HEK293 (cell line): ENCODE data around the gene NOC2L.

Experiments used
- CTCF ChIP-seq: fragments of 450-650 bp; formaldehyde crosslinking; IDR thresholded peaks from 2 replicates; pipeline ENCODE4 v1.5.1; 2016; ENCODE audit warnings: missing biosample characterization, missing genetic modification characterization
- ELK4 ChIP-seq: IDR thresholded peaks from 2 replicates; pipeline ENCODE4 v1.6.1; 2011; ENCODE audit warnings: mild to moderate bottlenecking, low read depth, low read length, borderline replicate concordance
- HIC1 ChIP-seq: fragments of 450-650 bp; formaldehyde crosslinking; IDR thresholded peaks from 2 replicates; pipeline ENCODE4 v1.5.1; 2016; ENCODE audit warnings: missing biosample characterization, missing genetic modification characterization
- HOXC10 ChIP-seq: sonication (generic); formaldehyde crosslinking; IDR thresholded peaks from 2 replicates; pipeline ENCODE4 v1.8.1; 2023; ENCODE audit warnings: mild to moderate bottlenecking, missing genetic modification reagents
- INSM2 ChIP-seq: fragments of 450-650 bp; formaldehyde crosslinking; IDR thresholded peaks from 2 replicates; pipeline ENCODE4 v1.5.1; 2016; ENCODE audit warnings: missing biosample characterization, missing genetic modification characterization
- PRDM4 ChIP-seq: fragments of 450-650 bp; formaldehyde crosslinking; IDR thresholded peaks from 2 replicates; pipeline ENCODE4 v1.5.1; 2017; ENCODE audit warnings: missing biosample characterization, missing genetic modification characterization
- SCRT2 ChIP-seq: fragments of 450-650 bp; formaldehyde crosslinking; IDR thresholded peaks from 2 replicates; pipeline ENCODE4 v1.5.1; 2016; ENCODE audit warnings: missing biosample characterization, missing genetic modification characterization
- SP7 ChIP-seq: fragments of 450-650 bp; formaldehyde crosslinking; IDR thresholded peaks from 2 replicates; pipeline ENCODE4 v1.5.1; 2016; ENCODE audit warnings: missing biosample characterization, missing genetic modification characterization
- YY1 ChIP-seq: fragments of 450-650 bp; formaldehyde crosslinking; IDR thresholded peaks from 2 replicates; pipeline ENCODE4 v1.5.1; 2018; ENCODE audit warnings: missing biosample characterization, missing genetic modification characterization
- ZBTB1 ChIP-seq: fragments of 450-650 bp; formaldehyde crosslinking; IDR thresholded peaks from 2 replicates; pipeline ENCODE4 v1.5.1; 2016; ENCODE audit warnings: missing biosample characterization, missing genetic modification characterization
- ZBTB20 ChIP-seq: fragments of 450-650 bp; formaldehyde crosslinking; IDR thresholded peaks from 2 replicates; pipeline ENCODE4 v1.5.1; 2016; ENCODE audit warnings: missing biosample characterization, missing genetic modification characterization
- ZFP69B ChIP-seq: fragments of 450-650 bp; formaldehyde crosslinking; IDR thresholded peaks from 2 replicates; pipeline ENCODE4 v1.5.1; 2016; ENCODE audit warnings: missing biosample characterization, missing genetic modification characterization
- ZNF133 ChIP-seq: fragments of 450-650 bp; formaldehyde crosslinking; IDR thresholded peaks from 2 replicates; pipeline ENCODE4 v1.5.1; 2016; ENCODE audit warnings: missing biosample characterization, missing genetic modification characterization
- ZNF140 ChIP-seq: fragments of 450-650 bp; formaldehyde crosslinking; IDR thresholded peaks from 2 replicates; pipeline ENCODE4 v1.5.1; 2016; ENCODE audit warnings: missing biosample characterization, missing genetic modification characterization
- ZNF214 ChIP-seq: fragments of 450-650 bp; formaldehyde crosslinking; IDR thresholded peaks from 2 replicates; pipeline ENCODE4 v1.5.1; 2017; ENCODE audit warnings: missing biosample characterization, mild to moderate bottlenecking, missing genetic modification characterization, borderline replicate concordance
- ZNF23 ChIP-seq: fragments of 450-650 bp; formaldehyde crosslinking; IDR thresholded peaks from 2 replicates; pipeline ENCODE4 v1.5.1; 2016; ENCODE audit warnings: missing biosample characterization, missing genetic modification characterization, borderline replicate concordance
- ZNF335 ChIP-seq: fragments of 450-650 bp; formaldehyde crosslinking; conservative IDR thresholded peaks from 2 replicates; pipeline ENCODE4 v1.5.1; 2016; ENCODE audit warnings: missing biosample characterization, missing genetic modification characterization
- ZNF354C ChIP-seq: fragments of 450-650 bp; formaldehyde crosslinking; IDR thresholded peaks from 2 replicates; pipeline ENCODE4 v1.5.1; 2016; ENCODE audit warnings: missing biosample characterization, missing genetic modification characterization, low read depth, borderline replicate concordance
- ZNF362 ChIP-seq: fragments of 450-650 bp; formaldehyde crosslinking; IDR thresholded peaks from 2 replicates; pipeline ENCODE4 v1.5.1; 2016; ENCODE audit warnings: missing biosample characterization, missing genetic modification characterization
- ZNF37A ChIP-seq: fragments of 450-650 bp; IDR thresholded peaks from 2 replicates; pipeline ENCODE4 v1.5.1; 2018; ENCODE audit warnings: missing biosample characterization, missing genetic modification characterization
- ZNF423 ChIP-seq: fragments of 450-650 bp; formaldehyde crosslinking; IDR thresholded peaks from 2 replicates; pipeline ENCODE4 v1.5.1; 2016; ENCODE audit warnings: missing biosample characterization, missing genetic modification characterization
- ZNF654 ChIP-seq: fragments of 450-650 bp; formaldehyde crosslinking; IDR thresholded peaks from 2 replicates; pipeline ENCODE4 v1.5.1; 2016; ENCODE audit warnings: low read depth, missing biosample characterization, missing genetic modification characterization
- ZNF660 ChIP-seq: fragments of 450-650 bp; IDR thresholded peaks from 2 replicates; pipeline ENCODE4 v1.5.1; 2018; ENCODE audit warnings: missing biosample characterization, mild to moderate bottlenecking, missing genetic modification characterization
- ZNF670 ChIP-seq: fragments of 450-650 bp; formaldehyde crosslinking; IDR thresholded peaks from 2 replicates; pipeline ENCODE4 v1.5.1; 2016; ENCODE audit warnings: missing biosample characterization, missing genetic modification characterization, low read depth
- ZNF704 ChIP-seq: fragments of 450-650 bp; formaldehyde crosslinking; IDR thresholded peaks from 2 replicates; pipeline ENCODE4 v1.5.1; 2016; ENCODE audit warnings: missing biosample characterization, missing genetic modification characterization
- ZNF843 ChIP-seq: fragments of 450-650 bp; formaldehyde crosslinking; IDR thresholded peaks from 2 replicates; pipeline ENCODE4 v1.5.1; 2016; ENCODE audit warnings: missing biosample characterization, missing genetic modification characterization

Gene NOC2L

GRCh38 chr1:925561-926421 is 33.3 kb downstream of the NOC2L start (continued):
- TF ChIP-seq ZNF704 (tag by site-specific recombination) = no peak
- no peak for TF ChIP-seq INSM2 (tag by site-specific recombination)
- TF ChIP-seq ZNF843 (tag by site-specific recombination) = peak; percentile 57; the same call in 1 of the 2 replicates
- no peak for TF ChIP-seq ZNF37A (tag by site-specific recombination)
- peak; percentile 49 for TF ChIP-seq SP7 (tag by site-specific recombination)
- no peak for TF ChIP-seq ZNF670
- no peak for TF ChIP-seq ZNF654
- TF ChIP-seq CTCF (tag by site-specific recombination) = peak; percentile 89
- TF ChIP-seq YY1 = no peak
- TF ChIP-seq ZNF23 (tag by site-specific recombination) = no peak
- no peak for TF ChIP-seq HOXC10
- TF ChIP-seq ZNF133 (tag by site-specific recombination) = no peak
- TF ChIP-seq ZNF214 (tag by site-specific recombination) = no peak
- 0 out of 2 replicates have a peak, but pooled peaks have one; percentile 14 for TF ChIP-seq ZBTB1 (tag by site-specific recombination)
- peak; percentile 44; the same call in 1 of the 2 replicates for TF ChIP-seq HIC1 (tag by site-specific recombination)
- no peak for TF ChIP-seq ELK4
- peak; percentile 77 for TF ChIP-seq ZFP69B (tag by site-specific recombination)
- peak; percentile 36; the same call in 1 of the 2 replicates for TF ChIP-seq SCRT2 (tag by site-specific recombination)
- TF ChIP-seq ZNF354C (tag by site-specific recombination) = no peak
- TF ChIP-seq ZNF423 (tag by site-specific recombination) = peak; percentile 98
- TF ChIP-seq ZNF140 (tag by site-specific recombination) = no peak
- no peak for TF ChIP-seq ZNF660 (tag by site-specific recombination)
- 0 out of 2 replicates have a peak, but pooled peaks have one; percentile 28 for TF ChIP-seq ZNF335 (tag by site-specific recombination)
- TF ChIP-seq PRDM4 (tag by site-specific recombination) = 0 out of 2 replicates have a peak, but pooled peaks have one; percentile 27
- TF ChIP-seq ZBTB20 = peak; percentile 93
- TF ChIP-seq ZNF362 (tag by site-specific recombination) = no peak
